Colonic mucosa (tissue), 4 donors: ENCODE results near the gene GAS2L1. TPM values are rescaled to one million over a fixed set of nuclear protein-coding genes. Genes with fewer than 3 reads are reported as not detected.

ENCODE experiments used
- DNase-seq: peaks from one replicate; pipeline ENCODE4 v3.0.0-alpha.2; 2020
- H3K27ac ChIP-seq: fragments of 200-600 bp; one replicate; pipeline ENCODE4 v1.8.0; 2021
- H3K27me3 ChIP-seq: fragments of 200-600 bp; one replicate; pipeline ENCODE4 v1.8.0; 2021
- H3K36me3 ChIP-seq: fragments of 200-600 bp; one replicate; pipeline ENCODE4 v1.8.0; 2021
- H3K4me1 ChIP-seq: fragments of 200-600 bp; one replicate; pipeline ENCODE4 v1.8.0; 2021; ENCODE audit warnings: mild to moderate bottlenecking
- H3K4me3 ChIP-seq: fragments of 200-600 bp; one replicate; pipeline ENCODE4 v1.8.0; 2021
- H3K9ac ChIP-seq, 2 donors: one replicate each; pipeline ENCODE4 v1.7.0; 2013; ENCODE audit warnings: control low read depth in 2 of 2, low read depth in 2 of 2, low read length in 2 of 2
- H3K9me3 ChIP-seq: fragments of 200-600 bp; one replicate; pipeline ENCODE4 v1.8.0; 2021
- CTCF ChIP-seq: fragments of 200-600 bp; IDR thresholded peaks from one replicate; pipeline ENCODE4 v1.8.0; 2022; ENCODE audit warnings: antibody characterized with exemption, mild to moderate bottlenecking
- intact Hi-C: fragments of 100-400 bp; cut with DNase I; formaldehyde crosslinking; loops from one replicate; pipeline ENCODE4 v1.14.1; 2022
- total RNA-seq, 2 donors: library from RNA; stranded (reverse); fragmentation: NEBNext Ultra II Directional in 1 of 2; extraction: Animal tissue kit (Norgen Biotek cat#: 25700) in 1 of 2; gene quantifications; one replicate each; pipeline ENCODE4 v1.2.1, GENCODE V29; 2021
- donor health status: healthy.
- donor health status: DM: no; HTN: no; CAD: no.
- donor health status: DM: no; HTN: no; CAD: no.

The GAS2L1 gene
- total RNA-seq, 2 donors from 2014 or later = 16.6 to 41.1 TPM

GRCh38 chr22:29339381-29340235 lies 33.2 kb downstream of the GAS2L1 start:
- intact Hi-C loops = no loop called here
- H3K9ac ChIP-seq = no peak overlapping the region
- TF ChIP-seq CTCF = no peak

GRCh38 chr22:29340566-29340965 lies 34.1 kb downstream of the GAS2L1 start:
- H3K36me3 ChIP-seq = peaks cover 25% of the 10 kb centered on the region
- H3K27me3 ChIP-seq = no peaks in the 10 kb centered on the region
- no peak overlapping the region for H3K27ac ChIP-seq
- no peak overlapping the region for H3K9ac ChIP-seq
- intact Hi-C loops = no loop called here
- H3K9me3 ChIP-seq = no peaks in the 10 kb centered on the region
- no peak for TF ChIP-seq CTCF
- no peaks in the 10 kb centered on the region for H3K4me1 ChIP-seq
- no peak overlapping the region for H3K4me3 ChIP-seq
- no peak for DNase-seq

More at GRCh38 chr22:29339381-29340235, 33.2 kb downstream of the GAS2L1 start:
- no peak for DNase-seq
- H3K27me3 ChIP-seq = no peaks in the 10 kb centered on the region
- H3K27ac ChIP-seq = no peak overlapping the region
- no peak overlapping the region for H3K4me3 ChIP-seq
- H3K4me1 ChIP-seq = no peaks in the 10 kb centered on the region
- peaks cover 24% of the 10 kb centered on the region for H3K36me3 ChIP-seq
- H3K9me3 ChIP-seq = no peaks in the 10 kb centered on the region

- intact Hi-C loops = no loop called here
- H3K36me3 ChIP-seq = peaks cover 29% of the 10 kb centered on the region
Observed at GRCh38 chr22:29341056-29341848, 34.8 kb downstream of the GAS2L1 start.

GRCh38 chr22:29341849-29342127 lies 35.3 kb downstream of the GAS2L1 start:
- intact Hi-C loops = no loop called here
- H3K4me1 ChIP-seq = no peaks in the 10 kb centered on the region
- H3K9me3 ChIP-seq = no peaks in the 10 kb centered on the region
- H3K27me3 ChIP-seq = no peaks in the 10 kb centered on the region
- peaks cover 29% of the 10 kb centered on the region for H3K36me3 ChIP-seq
- no peak overlapping the region for H3K4me3 ChIP-seq
- H3K27ac ChIP-seq = no peak overlapping the region
- H3K9ac ChIP-seq = no peak overlapping the region
- DNase-seq = no peak
- TF ChIP-seq CTCF = no peak

More at GRCh38 chr22:29341056-29341848, 34.8 kb downstream of the GAS2L1 start:
- H3K27me3 ChIP-seq = no peaks in the 10 kb centered on the region
- no peak overlapping the region for H3K9ac ChIP-seq
- DNase-seq = no peak
- no peak overlapping the region for H3K27ac ChIP-seq
- TF ChIP-seq CTCF = no peak
- no peaks in the 10 kb centered on the region for H3K9me3 ChIP-seq
- H3K4me1 ChIP-seq = no peaks in the 10 kb centered on the region
- H3K4me3 ChIP-seq = no peak overlapping the region

- Histone ChIP-seq H3K9me3 (no peaks in the 10 kb centered on the region), H3K4me1 (no peaks in the 10 kb centered on the region), H3K36me3 (peaks cover 29% of the 10 kb centered on the region), H3K4me3 (no peak overlapping the region), H3K9ac (no peak overlapping the region), H3K27ac (no peak overlapping the region), H3K27me3 (no peaks in the 10 kb centered on the region)
- DNase-seq = no peak
- TF ChIP-seq CTCF = no peak
- intact Hi-C loops = no loop called here
Observed at GRCh38 chr22:29342177-29342576, 35.7 kb downstream of the GAS2L1 start.
